ENCODE measurements around the gene MYCBPAP.

DNA sequence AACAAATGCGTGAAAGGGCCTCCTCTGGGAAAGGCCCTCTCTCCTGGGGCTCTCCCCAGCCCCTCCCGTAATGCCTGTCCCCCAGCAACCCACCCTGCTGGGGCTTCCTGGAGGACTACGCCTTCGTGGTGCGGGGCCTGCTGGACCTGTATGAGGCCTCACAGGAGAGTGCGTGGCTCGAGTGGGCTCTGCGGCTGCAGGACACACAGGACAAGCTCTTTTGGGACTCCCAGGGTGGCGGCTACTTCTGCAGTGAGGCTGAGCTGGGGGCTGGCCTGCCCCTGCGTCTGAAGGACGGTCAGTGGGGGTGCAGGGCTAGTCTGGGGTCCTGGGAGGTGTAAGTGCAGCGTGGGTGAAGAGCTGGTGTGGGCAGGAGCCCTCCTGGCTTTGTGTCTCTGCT is 43.6 kb downstream of the MYCBPAP start:
- TF ChIP-seq, protein P1, sequence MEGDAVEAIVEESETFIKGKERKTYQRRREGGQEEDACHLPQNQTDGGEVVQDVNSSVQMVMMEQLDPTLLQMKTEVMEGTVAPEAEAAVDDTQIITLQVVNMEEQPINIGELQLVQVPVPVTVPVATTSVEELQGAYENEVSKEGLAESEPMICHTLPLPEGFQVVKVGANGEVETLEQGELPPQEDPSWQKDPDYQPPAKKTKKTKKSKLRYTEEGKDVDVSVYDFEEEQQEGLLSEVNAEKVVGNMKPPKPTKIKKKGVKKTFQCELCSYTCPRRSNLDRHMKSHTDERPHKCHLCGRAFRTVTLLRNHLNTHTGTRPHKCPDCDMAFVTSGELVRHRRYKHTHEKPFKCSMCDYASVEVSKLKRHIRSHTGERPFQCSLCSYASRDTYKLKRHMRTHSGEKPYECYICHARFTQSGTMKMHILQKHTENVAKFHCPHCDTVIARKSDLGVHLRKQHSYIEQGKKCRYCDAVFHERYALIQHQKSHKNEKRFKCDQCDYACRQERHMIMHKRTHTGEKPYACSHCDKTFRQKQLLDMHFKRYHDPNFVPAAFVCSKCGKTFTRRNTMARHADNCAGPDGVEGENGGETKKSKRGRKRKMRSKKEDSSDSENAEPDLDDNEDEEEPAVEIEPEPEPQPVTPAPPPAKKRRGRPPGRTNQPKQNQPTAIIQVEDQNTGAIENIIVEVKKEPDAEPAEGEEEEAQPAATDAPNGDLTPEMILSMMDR (IDR thresholded peaks at IDR 0.05; ENCODE audit: low read length) = no peak
- no peak for TF ChIP-seq EZH2 (IDR thresholded peaks at IDR 0.05; ENCODE audit: borderline replicate concordance, low read length)
